B cell (primary cell): ENCODE results near the gene RHCG.

ENCODE experiments used
- CTCF ChIP-seq: fragments of 200-600 bp; IDR thresholded peaks from one replicate; pipeline ENCODE4 v1.8.0; 2022; ENCODE audit warnings: antibody characterized with exemption, mild to moderate bottlenecking
- EZH2 ChIP-seq: IDR thresholded peaks from 2 replicates; pipeline ENCODE4 v1.6.1; 2012; ENCODE audit warnings: borderline replicate concordance, low read depth, mild to moderate bottlenecking, moderate library complexity, low read length; ENCODE audit not compliant: insufficient read depth, poor library complexity, severe bottlenecking

DNA sequence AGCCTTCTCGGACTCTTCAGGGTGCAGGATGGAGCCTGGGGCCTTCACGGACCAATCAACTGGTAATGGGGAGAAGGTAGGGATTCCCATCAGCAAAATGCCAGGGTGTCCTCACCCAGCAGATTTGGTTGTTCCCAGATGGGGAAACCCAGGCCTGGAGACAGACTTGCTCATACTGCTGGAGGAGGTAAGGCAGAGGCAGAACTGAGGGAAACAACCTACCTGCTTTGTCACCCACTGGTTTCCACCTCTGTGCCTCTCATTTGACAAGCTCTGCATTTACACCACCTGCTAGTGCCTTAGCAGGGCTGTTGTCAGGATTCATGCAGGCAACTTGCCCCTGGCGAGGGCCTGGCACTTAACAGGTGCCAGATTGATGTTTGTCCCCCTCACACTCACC lies 15.9 kb downstream of the RHCG start:
- no peak for TF ChIP-seq CTCF
- no peak for TF ChIP-seq EZH2
